Renal cortical epithelial cell (primary cell): ENCODE results near the gene NOB1. TPM values are rescaled to one million over a fixed set of nuclear protein-coding genes. Genes with fewer than 3 reads are reported as not detected.

Experiments used
- DNase-seq: peaks from one replicate; pipeline ENCODE4 v3.0.0-alpha.2; 2011; ENCODE audit warnings: low read depth
- total RNA-seq: library from RNA; depleted of rRNA; stranded (reverse); fragments of >200 nt; gene quantifications from 2 replicates; pipeline ENCODE4 v1.2.3, GENCODE V29; 2014

NOB1 gene
- total RNA-seq, 1 donor from 2014 or later: 23.4 TPM

DNA sequence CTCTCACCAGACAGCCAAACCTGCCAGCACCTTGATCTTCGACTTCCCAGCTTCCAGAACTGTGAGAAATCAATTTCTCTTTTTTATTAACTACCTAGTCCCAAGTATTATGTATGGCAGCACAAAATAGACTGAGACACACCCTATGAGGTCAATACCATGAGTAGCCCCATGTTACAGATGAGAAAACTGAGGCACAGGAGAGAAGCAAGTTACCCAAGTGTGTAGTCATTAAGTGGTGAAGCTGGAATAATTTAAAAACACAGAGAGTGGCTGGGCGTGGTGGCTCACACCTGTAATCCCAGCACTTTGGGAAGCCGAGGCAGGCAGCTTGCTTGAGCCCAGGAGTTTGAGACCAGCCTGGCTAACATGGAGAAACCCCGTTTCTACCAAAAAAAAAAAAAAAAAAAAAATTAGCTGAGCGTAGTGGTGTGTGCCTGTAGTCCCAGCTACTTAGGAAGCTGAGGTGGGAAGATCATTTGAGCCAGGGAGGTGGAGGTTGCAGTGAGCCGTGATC is 33.2 kb downstream of the NOB1 start:
- no peak for DNase-seq

DNA sequence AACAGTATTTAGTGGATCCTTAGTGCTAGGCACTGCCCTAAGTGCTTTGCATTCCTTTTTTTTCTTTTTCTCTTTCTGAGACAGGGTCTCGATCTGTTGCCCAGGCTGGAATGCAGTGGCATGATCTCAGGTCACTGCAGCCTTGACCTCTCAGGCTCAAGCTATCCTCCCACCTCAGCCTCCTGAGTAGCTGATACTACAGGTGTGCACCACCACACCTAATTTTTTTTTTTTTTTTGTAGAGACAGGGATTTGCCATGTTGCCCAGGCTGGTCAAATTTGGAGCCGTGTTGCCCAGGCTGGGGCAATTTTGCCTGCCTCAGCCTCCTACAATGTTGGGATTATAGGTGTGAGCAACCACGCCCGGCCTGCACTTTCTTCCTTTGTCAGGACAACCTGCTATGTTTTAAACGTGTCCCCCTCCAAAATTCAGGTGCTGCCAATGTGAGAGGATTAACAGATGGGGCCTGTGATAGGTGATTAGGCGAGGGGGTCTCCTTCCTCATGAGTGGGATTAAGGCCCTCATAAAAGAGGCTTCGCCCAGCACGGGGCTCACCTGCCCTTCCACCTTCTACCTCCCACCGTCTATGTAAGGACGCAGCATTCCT is 33.8 kb downstream of the NOB1 start:
- no peak for DNase-seq

- DNase-seq: no peak
Measured at GRCh38 chr16:69718111-69718764, 36.5 kb downstream of the NOB1 start.

DNA sequence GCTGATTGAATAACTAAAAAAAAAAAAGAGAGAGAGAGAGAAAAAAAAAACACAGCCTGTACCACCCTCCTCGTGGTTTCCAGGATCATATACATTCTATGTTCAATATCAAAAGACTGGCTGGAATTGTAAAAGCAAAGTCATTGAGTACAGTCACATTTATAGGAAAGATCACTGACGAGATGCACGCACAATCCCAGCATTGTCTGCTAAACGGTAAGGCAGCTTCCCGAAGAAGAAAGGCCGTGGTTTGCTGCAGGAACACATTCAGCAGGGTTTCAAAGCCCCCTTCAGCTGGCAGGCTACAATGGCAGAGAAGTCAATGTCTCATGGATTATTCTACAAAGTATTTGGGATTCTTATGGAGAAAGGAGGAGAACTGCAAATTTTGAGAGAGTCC is 37.7 kb downstream of the NOB1 start:
- no peak for DNase-seq

DNA sequence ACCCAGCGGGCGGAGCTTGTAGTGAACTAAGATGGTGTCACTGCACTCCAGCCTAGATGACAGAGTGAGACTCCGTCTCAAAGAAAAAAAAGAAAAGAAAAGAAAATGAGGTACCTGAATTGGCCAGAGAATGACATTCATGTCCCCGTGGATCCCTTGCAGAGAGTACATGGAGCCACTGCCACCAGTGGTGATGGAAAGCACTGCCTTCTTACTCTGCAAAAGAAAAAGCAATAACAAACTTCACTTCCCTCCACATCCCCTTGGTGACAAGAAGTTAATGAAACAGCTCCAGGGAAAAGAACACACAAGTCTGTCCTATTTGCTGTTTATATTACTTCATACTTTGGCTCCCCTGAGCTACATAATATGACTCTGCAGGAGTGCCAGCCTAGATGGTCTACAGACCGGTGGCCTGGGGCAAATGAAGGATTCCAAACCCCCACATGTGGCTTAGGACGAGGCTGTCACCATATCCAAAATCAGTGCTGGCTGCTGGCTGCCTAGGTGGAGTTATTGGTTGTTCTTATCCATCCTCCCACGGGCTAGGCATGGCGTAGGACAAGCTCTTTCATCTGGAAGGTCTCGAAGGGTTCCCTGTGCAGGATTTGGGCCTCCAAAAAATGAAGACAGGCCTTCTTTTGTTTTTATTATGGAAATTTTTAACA is 41.7 kb downstream of the NOB1 start:
- DNase-seq: peak; percentile 50

GRCh38 chr16:69712277-69712676 is 42.4 kb downstream of the NOB1 start:
- no peak for DNase-seq

DNA sequence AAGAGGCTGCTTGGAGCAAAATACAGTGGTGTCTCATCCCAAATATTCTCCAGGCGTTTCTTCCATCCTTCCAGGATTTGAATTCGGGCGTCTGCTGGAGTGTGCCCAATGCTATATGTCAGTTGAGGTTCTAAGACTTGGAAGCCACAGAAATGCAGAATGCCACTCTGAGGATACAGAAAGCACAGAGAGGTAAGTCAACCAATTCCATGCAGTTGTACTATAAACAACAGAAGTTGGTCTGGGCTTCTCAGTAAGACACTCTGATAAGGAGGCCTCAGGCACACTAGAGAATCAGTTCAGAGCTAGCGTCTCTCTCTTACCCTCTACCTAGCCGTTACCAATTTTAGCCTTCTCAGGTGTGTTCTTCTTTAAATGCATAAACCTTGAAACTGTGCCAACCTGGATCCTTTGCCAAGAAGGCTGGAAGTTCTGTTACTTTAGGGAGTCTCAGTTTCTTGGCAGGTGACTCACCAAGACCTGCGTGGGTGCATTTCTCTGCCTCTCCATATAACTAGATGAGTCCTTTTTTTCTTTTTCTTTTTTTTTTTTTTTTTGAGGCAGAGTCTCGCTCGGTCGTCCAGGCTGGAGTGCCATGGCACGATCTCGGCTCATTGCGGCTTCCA is 43.5 kb downstream of the NOB1 start:
- peak; percentile 96 for DNase-seq

DNA sequence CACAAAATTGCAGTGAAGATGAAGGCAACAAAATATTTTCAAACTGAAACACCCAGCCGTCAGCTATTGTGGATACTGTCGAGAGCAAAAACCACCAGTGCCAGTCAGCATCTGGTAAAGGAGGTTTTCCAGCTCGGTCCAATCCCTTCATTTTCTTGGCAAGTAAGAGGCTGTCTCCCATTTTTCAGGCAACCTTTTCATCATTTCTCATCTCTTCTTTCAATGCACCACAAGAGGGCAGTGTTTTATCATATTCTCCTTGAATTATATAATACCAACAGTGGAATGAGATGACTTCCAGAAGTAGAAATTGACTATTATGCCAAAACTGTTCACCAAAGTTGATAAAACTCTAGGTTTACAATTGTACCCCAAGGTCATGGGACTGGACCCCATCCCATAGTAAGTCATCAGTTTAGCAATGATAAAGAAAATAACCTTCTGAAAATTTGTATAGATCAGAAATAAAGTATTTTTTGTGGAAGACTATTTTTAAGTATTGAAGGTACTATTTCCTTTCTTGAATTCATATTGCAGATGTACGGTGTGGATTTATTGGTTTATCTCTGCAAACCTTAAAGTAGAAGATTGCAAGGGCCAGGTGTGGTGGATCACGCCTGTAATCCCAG is 45.2 kb downstream of the NOB1 start:
- DNase-seq: peak; percentile 76

- peak; percentile 72 for DNase-seq
Measured at GRCh38 chr16:69707920-69708683, 46.6 kb downstream of the NOB1 start.

DNA sequence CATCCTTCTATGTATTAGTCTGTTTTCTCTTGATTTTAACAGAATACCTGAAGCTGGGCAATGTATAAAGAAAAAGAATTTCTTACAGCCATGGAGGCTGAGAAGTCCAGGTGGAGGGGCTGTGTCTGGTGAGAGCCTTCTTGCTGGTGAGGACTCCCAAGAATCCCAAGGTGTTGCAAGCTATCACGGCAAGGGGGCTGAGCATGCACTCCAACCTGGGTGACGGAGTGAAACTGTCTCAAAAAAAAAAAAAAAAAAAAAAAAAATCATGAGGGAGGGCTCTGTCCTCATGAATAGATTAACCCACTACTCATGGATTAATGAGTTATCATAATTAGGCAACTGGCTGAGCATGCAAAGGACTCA is 47.8 kb downstream of the NOB1 start:
- DNase-seq: no peak

GRCh38 chr16:69706256-69706974 is 48.3 kb downstream of the NOB1 start:
- DNase-seq: no peak

DNA sequence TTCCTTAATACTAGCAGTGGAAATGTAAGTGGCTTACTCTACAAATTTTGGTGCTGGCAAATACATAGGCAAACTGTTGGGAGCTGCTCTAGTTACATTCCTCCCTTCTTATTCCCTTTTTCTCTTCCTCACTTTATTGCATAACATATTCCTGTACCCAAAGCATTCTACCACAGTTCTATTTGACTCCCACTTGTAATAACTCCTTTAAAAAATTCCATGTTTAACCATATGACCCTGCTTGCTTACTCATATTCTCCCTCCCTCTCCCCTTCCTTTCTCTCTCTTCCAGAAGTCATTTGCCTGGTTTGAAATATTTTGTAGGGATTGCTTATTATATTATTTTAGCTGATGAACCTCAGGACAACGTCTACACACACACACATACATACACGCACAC is 51.1 kb downstream of the NOB1 start:
- peak; percentile 33 for DNase-seq

DNA sequence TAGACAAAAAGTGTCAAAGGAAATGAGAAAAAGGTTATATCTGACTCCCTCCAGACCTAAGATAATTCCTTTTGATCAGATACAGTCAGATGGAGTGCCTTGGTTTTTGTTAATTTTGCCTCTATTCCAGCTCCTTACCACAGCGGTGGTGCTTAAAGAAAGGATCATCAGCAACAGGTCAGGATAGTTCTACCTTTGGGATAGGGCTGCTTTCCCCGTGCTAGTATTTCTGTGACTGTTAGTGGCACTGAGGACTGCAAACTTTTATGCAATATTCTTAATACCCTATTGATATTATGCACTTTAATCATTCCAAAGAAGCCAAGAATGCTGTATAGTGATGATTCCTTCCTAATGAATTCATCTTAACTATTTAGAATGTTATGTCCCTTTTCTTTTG is 52.9 kb downstream of the NOB1 start:
- DNase-seq: no peak

DNA sequence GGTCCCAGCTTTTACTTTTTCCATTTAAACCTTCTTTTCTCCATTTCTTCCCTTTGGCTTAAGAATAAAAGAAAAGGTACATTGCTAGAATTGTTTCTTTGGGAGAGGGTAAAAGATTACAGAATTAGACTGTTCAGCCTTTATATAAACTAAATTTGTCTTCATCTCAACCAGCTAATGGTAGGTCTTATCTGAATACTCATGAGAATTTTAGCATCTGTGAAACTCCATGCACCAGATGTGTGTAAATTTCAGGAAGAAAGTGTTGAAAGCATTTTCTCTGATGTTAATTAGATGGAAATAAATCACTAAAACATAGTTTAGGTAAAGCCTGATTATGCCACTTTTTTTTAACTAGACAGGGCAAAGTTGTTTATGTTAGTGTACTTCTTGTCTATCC is 53.3 kb downstream of the NOB1 start:
- DNase-seq: no peak

GRCh38 chr16:69699915-69700314 is 54.8 kb downstream of the NOB1 start:
- no peak for DNase-seq

DNA sequence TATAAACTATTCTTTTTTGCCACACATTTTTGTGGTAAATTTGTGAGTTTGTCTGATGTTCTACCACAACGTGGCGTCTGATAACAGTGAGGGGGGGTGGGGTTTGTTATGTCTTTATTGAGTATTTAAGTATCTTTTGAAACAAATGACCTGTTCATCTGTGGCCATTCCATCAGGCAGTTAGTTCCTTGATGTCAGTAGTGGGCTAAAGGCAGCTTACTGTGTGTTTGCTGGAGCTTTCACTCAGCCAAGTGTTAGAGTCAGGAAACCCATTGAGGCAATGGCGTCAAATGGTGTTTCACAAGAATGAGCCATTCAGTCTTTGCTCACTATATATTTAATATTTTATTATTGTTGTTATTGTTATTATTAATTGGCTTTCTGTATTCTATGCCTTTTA is 56.3 kb downstream of the NOB1 start:
- DNase-seq: no peak

GRCh38 chr16:69693916-69694315 is 60.8 kb downstream of the NOB1 start:
- DNase-seq: no peak

GRCh38 chr16:69691980-69692911 is 62.5 kb downstream of the NOB1 start:
- DNase-seq: peak; percentile 28
